GM13976 (cell line): ENCODE measurements around the gene NF1.
"Not testable (repeated sequence)": the region's sequence is repeated elsewhere in the genome, so short reads cannot be mapped to it uniquely, and the experiment has no call there.

Source experiments
- DNase-seq: peaks from one replicate; pipeline ENCODE4 v3.0.0; 2012; ENCODE audit warnings: low spot score
- CTCF ChIP-seq: IDR thresholded peaks from 2 replicates; pipeline ENCODE4 v1.5.1; 2012; ENCODE audit warnings: borderline replicate concordance, mild to moderate bottlenecking; ENCODE audit not compliant: insufficient read depth; ENCODE audit errors: extremely low read depth, missing control alignments, control extremely low read depth
- in situ Hi-C: fragments of 300-500 bp; cut with MboI; formaldehyde crosslinking; loops from one replicate; pipeline ENCODE4 v1.12.0; 2022; ENCODE audit warnings: low sequenced_read_pairs, mixed read lengths, inconsistent platforms; ENCODE audit not compliant: unreplicated experiment

Gene NF1

GRCh38 chr17:31148205-31148604, 53.4 kb downstream of the NF1 start:
- in situ Hi-C loops: no loop called here
- DNase-seq: no peak
- TF ChIP-seq CTCF: no peak

GRCh38 chr17:31152271-31152670, 57.5 kb downstream of the NF1 start:
- no peak for DNase-seq
- TF ChIP-seq CTCF: no peak
- in situ Hi-C loops: no loop called here

- TF ChIP-seq CTCF: no peak
- in situ Hi-C loops: no loop called here
- DNase-seq: no peak
These were observed 60.5 kb downstream of the NF1 start for GRCh38 chr17:31155208-31155810.

- DNase-seq: no peak
- in situ Hi-C loops: no loop called here
- TF ChIP-seq CTCF: no peak
These were observed 61.5 kb downstream of the NF1 start for GRCh38 chr17:31156326-31156725.

GRCh38 chr17:31156864-31157263, 62.1 kb downstream of the NF1 start:
- DNase-seq, in situ Hi-C loops: not testable (repeated sequence)

GRCh38 chr17:31158746-31159377, 64.1 kb downstream of the NF1 start:
- peak; percentile 16 for DNase-seq
- in situ Hi-C loops: no loop called here

More at GRCh38 chr17:31158746-31159377, 64.1 kb downstream of the NF1 start:
- TF ChIP-seq CTCF: no peak
